Neuronal stem cell (in vitro differentiated cells): Measurements from ENCODE around the gene SIN3A.
"Not testable (repeated sequence)": the region's sequence is repeated elsewhere in the genome, so short reads cannot be mapped to it uniquely, and the experiment has no call there.

ENCODE experiments used
- DNase-seq: peaks from one replicate; pipeline ENCODE4 v3.0.0-alpha.2; 2013; ENCODE audit warnings: low spot score
- H2AFZ ChIP-seq: one replicate; pipeline ENCODE4 v1.6.1; 2013; ENCODE audit warnings: mild to moderate bottlenecking, low read length, inconsistent platforms
- H2AK5ac ChIP-seq: 2 replicates; pipeline ENCODE4 v1.6.1; 2013; ENCODE audit warnings: low read depth, mild to moderate bottlenecking, inconsistent platforms, low read length, moderate library complexity, mixed read lengths
- H2BK120ac ChIP-seq: 2 replicates; pipeline ENCODE4 v1.6.1; 2013; ENCODE audit warnings: low read depth, mild to moderate bottlenecking, inconsistent platforms, low read length, moderate library complexity, mixed read lengths
- H2BK12ac ChIP-seq: one replicate; pipeline ENCODE4 v1.6.1; 2013; ENCODE audit warnings: low read length, inconsistent platforms
- H2BK15ac ChIP-seq: 2 replicates; pipeline ENCODE4 v1.6.1; 2013; ENCODE audit warnings: mild to moderate bottlenecking, low read length, inconsistent platforms, mixed read lengths
- H2BK5ac ChIP-seq: one replicate; pipeline ENCODE4 v1.6.1; 2013; ENCODE audit warnings: inconsistent platforms, mild to moderate bottlenecking, low read length, moderate library complexity
- H3K14ac ChIP-seq: one replicate; pipeline ENCODE4 v1.6.1; 2013; ENCODE audit warnings: low read length, inconsistent platforms
- H3K18ac ChIP-seq: 2 replicates; pipeline ENCODE4 v1.6.1; 2013; ENCODE audit warnings: low read length, inconsistent platforms
- H3K23ac ChIP-seq: 2 replicates; pipeline ENCODE4 v1.6.1; 2013; ENCODE audit warnings: low read depth, mild to moderate bottlenecking, mixed read lengths, low read length, inconsistent platforms; ENCODE audit not compliant: poor library complexity
- H3K27ac ChIP-seq: replicated peaks from 3 replicates; pipeline ENCODE4 v1.5.1; 2013; ENCODE audit warnings: low read length, inconsistent platforms
- H3K27me3 ChIP-seq, 3 experiments: 2 replicates each; pipeline ENCODE4 v1.6.1; 2013; ENCODE audit warnings: low read length in 3 of 3, mild to moderate bottlenecking in 2 of 3, inconsistent platforms in 1 of 3, low read depth in 1 of 3, mixed read lengths in 1 of 3, moderate library complexity in 1 of 3; ENCODE audit not compliant: control insufficient read depth in 3 of 3, insufficient read depth in 3 of 3
- H3K36me3 ChIP-seq, 2 donors: replicated peaks in 1 of 2; 2 replicates each; pipeline ENCODE4 v1.6.1; 2013; ENCODE audit warnings: low read length in 2 of 2; ENCODE audit not compliant: control insufficient read depth in 2 of 2, insufficient read depth in 2 of 2
- H3K4ac ChIP-seq: 2 replicates; pipeline ENCODE4 v1.6.1; 2013; ENCODE audit warnings: inconsistent platforms, mild to moderate bottlenecking, low read length, moderate library complexity
- H3K4me1 ChIP-seq, 2 donors: 1 replicate in 1 of 2; 2 replicates in 1 of 2; pipeline ENCODE4 v1.6.1; 2013; ENCODE audit warnings: low read length in 2 of 2, low read depth in 1 of 2; ENCODE audit not compliant: control insufficient read depth in 2 of 2, insufficient read depth in 1 of 2
- H3K4me2 ChIP-seq: one replicate; pipeline ENCODE4 v1.6.1; 2013; ENCODE audit warnings: mild to moderate bottlenecking, low read length, inconsistent platforms; ENCODE audit not compliant: insufficient read depth, poor library complexity, severe bottlenecking
- H3K4me3 ChIP-seq, 2 donors: 2 replicates each; pipeline ENCODE4 v1.5.1; 2013; ENCODE audit warnings: low read length in 2 of 2, mild to moderate bottlenecking in 2 of 2, inconsistent platforms in 1 of 2, moderate library complexity in 1 of 2
- H3K79me1 ChIP-seq: one replicate; pipeline ENCODE4 v1.6.1; 2013; ENCODE audit warnings: low read depth, mild to moderate bottlenecking, inconsistent platforms, low read length, moderate library complexity
- H3K9ac ChIP-seq: one replicate; pipeline ENCODE4 v1.6.1; 2013; ENCODE audit warnings: mild to moderate bottlenecking, low read depth, low read length, inconsistent platforms; ENCODE audit not compliant: poor library complexity
- H3K9me3 ChIP-seq, 2 donors: replicated peaks in 1 of 2; 2 replicates each; pipeline versions ENCODE3 to v1.6.1; 2013; ENCODE audit warnings: low read length in 2 of 2, mild to moderate bottlenecking in 2 of 2, inconsistent platforms in 1 of 2, low read depth in 1 of 2, mixed read lengths in 1 of 2, moderate library complexity in 1 of 2; ENCODE audit not compliant: control insufficient read depth in 2 of 2, insufficient read depth in 1 of 2
- H4K8ac ChIP-seq: one replicate; pipeline ENCODE4 v1.6.1; 2013; ENCODE audit warnings: low read depth, mild to moderate bottlenecking, inconsistent platforms, low read length, moderate library complexity
- H4K91ac ChIP-seq: one replicate; pipeline ENCODE4 v1.6.1; 2013; ENCODE audit warnings: low read length, low read depth, mild to moderate bottlenecking, inconsistent platforms; ENCODE audit not compliant: poor library complexity
- WGBS, 2 donors: extraction: QIAGEN DNeasy Blood & Tissue Kit; methylation state at CpG; one replicate each; pipeline ENCODE4 v1.1.7; 2013; ENCODE audit warnings: missing lambda C conversion rate in 2 of 2, mixed read lengths in 1 of 2; ENCODE audit not compliant: insufficient read length in 2 of 2, insufficient replicate concordance in 1 of 2; ENCODE audit errors: extremely low coverage in 2 of 2; 5-methylcytosine and 5-hydroxymethylcytosine counted together

The SIN3A gene

GRCh38 chr15:75403892-75404291 lies 47.6 kb downstream of the SIN3A start:
- H3K79me1 ChIP-seq = no peaks in the 10 kb centered on the region
- no peak overlapping the region for H2BK15ac ChIP-seq
- no peak overlapping the region for H4K8ac ChIP-seq
- no peak for DNase-seq
- no peak overlapping the region for H3K18ac ChIP-seq
- H3K36me3 ChIP-seq = peaks cover 22 to 94% of the 10 kb centered on the region in 2 donors
- no CpG with 5 or more reads among the region's 2 CpGs for WGBS, 2 donors
- no peak overlapping the region for H3K9ac ChIP-seq
- no peak overlapping the region for H3K23ac ChIP-seq
- no peak overlapping the region for H3K4me2 ChIP-seq
- H4K91ac ChIP-seq = no peak overlapping the region
- H2AFZ ChIP-seq = no peak overlapping the region
- no peak overlapping the region for H3K4me3 ChIP-seq
- no peak overlapping the region for H3K4ac ChIP-seq
- no peak overlapping the region for H2AK5ac ChIP-seq
- H2BK5ac ChIP-seq = no peak overlapping the region
- H3K27ac ChIP-seq = no peak overlapping the region
- no peak overlapping the region for H2BK12ac ChIP-seq
- no peak overlapping the region for H3K14ac ChIP-seq
- H2BK120ac ChIP-seq = no peak overlapping the region
- no peaks in the 10 kb centered on the region for H3K4me1 ChIP-seq
- no peaks in the 10 kb centered on the region for H3K9me3 ChIP-seq
- H3K27me3 ChIP-seq = no peaks in the 10 kb centered on the region

- peaks cover 31 to 97% of the 10 kb centered on the region in 2 donors for H3K36me3 ChIP-seq
- no peak overlapping the region for H3K27ac ChIP-seq
- H3K4me2 ChIP-seq = no peak overlapping the region
- no peak overlapping the region for H3K23ac ChIP-seq
- no peak overlapping the region for H3K14ac ChIP-seq
- no peaks in the 10 kb centered on the region for H3K27me3 ChIP-seq
- no peak overlapping the region for H3K18ac ChIP-seq
- no CpG with 5 or more reads among the region's 2 CpGs for WGBS, 2 donors
- no peaks in the 10 kb centered on the region for H3K79me1 ChIP-seq
- no peaks in the 10 kb centered on the region for H3K9me3 ChIP-seq
- H2BK12ac ChIP-seq = no peak overlapping the region
- no peak overlapping the region for H4K91ac ChIP-seq
- no peak overlapping the region for H3K4ac ChIP-seq
- DNase-seq = no peak
- no peak overlapping the region for H2BK120ac ChIP-seq
- H4K8ac ChIP-seq = no peak overlapping the region
- H3K9ac ChIP-seq = no peak overlapping the region
- H2BK5ac ChIP-seq = no peak overlapping the region
- H2AFZ ChIP-seq = no peak overlapping the region
- H3K4me3 ChIP-seq = no peak overlapping the region
- H2BK15ac ChIP-seq = no peak overlapping the region
- H3K4me1 ChIP-seq = no peaks in the 10 kb centered on the region
- H2AK5ac ChIP-seq = no peak overlapping the region
These were observed 54.0 kb downstream of the SIN3A start for GRCh38 chr15:75397494-75397893.

GRCh38 chr15:75389791-75390382 lies 61.6 kb downstream of the SIN3A start:
- no peak overlapping the region for H3K27ac ChIP-seq
- H3K9me3 ChIP-seq = no peaks in the 10 kb centered on the region
- peaks cover 8% of the 10 kb centered on the region for H3K79me1 ChIP-seq
- no peak for DNase-seq
- H3K4me1 ChIP-seq = peaks cover 0 to 2% of the 10 kb centered on the region in 2 donors
- no peak overlapping the region for H3K4me3 ChIP-seq
- H2AK5ac ChIP-seq = no peak overlapping the region
- H3K4ac ChIP-seq = no peak overlapping the region
- no peak overlapping the region for H4K91ac ChIP-seq
- H2BK5ac ChIP-seq = no peak overlapping the region
- H3K27me3 ChIP-seq = no peaks in the 10 kb centered on the region
- H3K9ac ChIP-seq = no peak overlapping the region
- H3K23ac ChIP-seq = no peak overlapping the region
- H3K36me3 ChIP-seq = peaks cover 49 to 100% of the 10 kb centered on the region in 2 donors
- no peak overlapping the region for H2BK15ac ChIP-seq
- H3K18ac ChIP-seq = no peak overlapping the region
- H4K8ac ChIP-seq = no peak overlapping the region
- H3K4me2 ChIP-seq = no peak overlapping the region
- WGBS, 2 donors = no CpG with 5 or more reads among the region's 1 CpG
- no peak overlapping the region for H2BK12ac ChIP-seq
- H3K14ac ChIP-seq = no peak overlapping the region
- H2AFZ ChIP-seq = no peak overlapping the region
- no peak overlapping the region for H2BK120ac ChIP-seq

GRCh38 chr15:75383986-75384385 lies 67.5 kb downstream of the SIN3A start:
- H3K27me3 ChIP-seq, H3K4ac ChIP-seq, H3K27ac ChIP-seq, H3K9me3 ChIP-seq, H3K4me3 ChIP-seq, H3K79me1 ChIP-seq, H2BK5ac ChIP-seq, H4K8ac ChIP-seq, H3K14ac ChIP-seq, H3K9ac ChIP-seq, H2BK15ac ChIP-seq, H3K18ac ChIP-seq, H4K91ac ChIP-seq, H2AFZ ChIP-seq, H2AK5ac ChIP-seq, H2BK12ac ChIP-seq, H2BK120ac ChIP-seq, H3K23ac ChIP-seq, DNase-seq, H3K4me2 ChIP-seq, H3K4me1 ChIP-seq: not testable (repeated sequence)
- WGBS, 2 donors = no CpG with 5 or more reads among the region's 5 CpGs
- H3K36me3 ChIP-seq = peaks cover 41 to 99% of the 10 kb centered on the region in 2 donors
